Measurements from ENCODE around the gene UBE3D. TPM values are rescaled to one million over a fixed set of nuclear protein-coding genes. Genes with fewer than 3 reads are reported as not detected.
"Not testable (repeated sequence)": the region's sequence is repeated elsewhere in the genome, so short reads cannot be mapped to it uniquely, and the experiment has no call there.

UBE3D gene
- polyA plus RNA-seq, 1 donor: 7.8 TPM

DNA sequence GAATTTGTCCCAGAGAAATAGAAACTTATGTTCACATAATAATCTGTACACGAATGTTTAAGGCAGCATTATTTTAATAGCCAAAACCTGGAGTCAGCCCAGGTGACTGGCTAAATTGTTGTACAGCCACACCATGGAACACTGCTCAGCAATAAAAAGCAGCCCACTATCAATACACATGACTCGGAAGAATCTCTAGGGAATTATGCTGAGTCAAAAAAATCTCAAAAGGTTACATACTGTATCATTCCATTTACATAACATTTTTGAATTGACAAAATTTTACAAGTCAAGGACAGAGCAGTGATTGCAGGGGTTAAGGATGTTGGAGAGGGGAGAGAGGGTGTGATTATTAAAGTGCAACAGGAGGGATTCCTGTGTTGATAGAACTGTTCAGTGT lies 163.4 kb downstream of the UBE3D start:
- no peak overlapping the region for H3K27ac ChIP-seq (ENCODE audit: low read length)
- WGBS (ENCODE audit: insufficient coverage, low lambda C conversion rate): no CpG with 5 or more reads among the region's 2 CpGs
- H3K27me3 ChIP-seq (ENCODE audit: control insufficient read depth, insufficient read depth, low read length): no peaks in the 10 kb centered on the region
- no peaks in the 10 kb centered on the region for H3K4me1 ChIP-seq (ENCODE audit: control insufficient read depth, insufficient read depth, low read length)
- H3K9me3 ChIP-seq (ENCODE audit: control insufficient read depth, low read depth, low read length): no peaks in the 10 kb centered on the region
- no peak for DNase-seq
- H3K4me3 ChIP-seq (ENCODE audit: low read length): no peak overlapping the region
- no peaks in the 10 kb centered on the region for H3K36me3 ChIP-seq (ENCODE audit: control insufficient read depth, insufficient read depth, low read length)

DNA sequence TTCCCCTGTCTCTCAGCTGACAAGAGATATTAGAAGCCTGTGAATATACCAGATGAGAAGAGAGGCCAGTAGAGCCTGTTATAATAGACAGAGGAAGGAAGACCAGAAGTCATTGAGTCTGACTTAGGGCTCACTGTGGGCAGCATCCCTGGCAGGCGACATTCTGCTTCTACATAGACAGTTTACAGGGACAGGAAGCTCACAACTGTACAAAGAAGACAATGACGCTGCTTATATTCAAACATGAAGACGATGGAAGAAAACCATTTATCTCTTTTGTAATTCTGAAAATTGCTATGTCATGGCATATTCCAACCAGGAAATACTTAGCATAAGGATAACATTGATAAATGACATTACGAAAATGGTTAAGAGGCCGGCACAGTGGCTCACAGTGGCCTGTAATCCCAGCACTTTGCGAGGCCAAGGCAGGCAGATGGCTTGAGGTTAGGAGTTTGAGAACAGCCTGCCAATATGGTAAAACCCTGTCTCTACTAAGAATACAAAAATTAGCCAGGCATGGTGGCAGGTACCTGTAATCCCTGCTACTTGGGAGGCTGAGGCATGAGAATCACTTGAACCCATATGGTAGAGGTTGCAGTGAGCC lies 170.9 kb downstream of the UBE3D start:
- Histone ChIP-seq H3K4me1 (ENCODE audit: control insufficient read depth, insufficient read depth, low read length) (no peaks in the 10 kb centered on the region), H3K9me3 (ENCODE audit: control insufficient read depth, low read depth, low read length) (no peaks in the 10 kb centered on the region), H3K27ac (ENCODE audit: low read length) (no peak overlapping the region), H3K36me3 (ENCODE audit: control insufficient read depth, insufficient read depth, low read length) (no peaks in the 10 kb centered on the region), H3K27me3 (ENCODE audit: control insufficient read depth, insufficient read depth, low read length) (no peaks in the 10 kb centered on the region), H3K4me3 (ENCODE audit: low read length) (no peak overlapping the region)
- DNase-seq: no peak
- 100% methylated on average over 2 of the region's 6 CpGs for WGBS (ENCODE audit: insufficient coverage, low lambda C conversion rate)

DNA sequence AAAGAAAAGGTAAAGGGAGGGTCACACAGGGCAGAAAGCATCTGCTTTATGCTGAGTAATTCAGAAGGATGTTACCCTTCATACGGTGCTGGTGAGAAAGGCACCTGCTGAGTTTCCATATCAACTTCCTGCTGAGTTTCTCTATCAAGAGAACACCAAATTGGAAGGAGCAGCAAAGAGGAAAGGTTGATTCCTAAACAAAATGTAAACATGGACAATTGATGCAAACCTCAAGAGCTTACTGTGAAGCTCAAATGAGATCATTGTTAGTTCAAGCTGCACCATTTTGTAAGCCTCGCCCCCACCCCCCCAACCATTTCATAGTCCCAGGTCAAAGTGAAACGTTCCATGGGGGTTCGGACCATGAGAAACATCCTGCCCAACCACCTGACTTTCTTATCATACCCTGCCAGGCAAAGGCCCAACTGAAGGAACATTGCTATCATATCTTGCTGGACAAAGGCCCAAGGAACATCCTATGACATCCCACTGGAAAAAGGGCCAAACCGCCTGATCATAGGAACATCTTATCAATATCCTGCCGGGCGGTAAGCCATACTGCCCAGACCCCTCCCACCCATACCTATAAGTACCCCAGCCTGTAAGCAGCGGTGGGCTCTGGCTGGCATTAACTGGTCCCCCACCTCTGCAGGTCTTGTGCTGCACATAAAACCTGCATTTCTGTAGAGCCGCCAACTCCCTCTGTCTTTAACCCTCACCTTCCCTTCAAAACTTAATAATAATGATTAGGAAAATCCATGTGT lies 171.6 kb downstream of the UBE3D start:
- Histone ChIP-seq H3K27ac (ENCODE audit: low read length) (no peak overlapping the region), H3K27me3 (ENCODE audit: control insufficient read depth, insufficient read depth, low read length) (no peaks in the 10 kb centered on the region), H3K9me3 (ENCODE audit: control insufficient read depth, low read depth, low read length) (no peaks in the 10 kb centered on the region), H3K4me1 (ENCODE audit: control insufficient read depth, insufficient read depth, low read length) (no peaks in the 10 kb centered on the region), H3K4me3 (ENCODE audit: low read length) (no peak overlapping the region), H3K36me3 (ENCODE audit: control insufficient read depth, insufficient read depth, low read length) (no peaks in the 10 kb centered on the region)
- no peak for DNase-seq
- WGBS (ENCODE audit: insufficient coverage, low lambda C conversion rate): no CpG with 5 or more reads among the region's 9 CpGs

DNA sequence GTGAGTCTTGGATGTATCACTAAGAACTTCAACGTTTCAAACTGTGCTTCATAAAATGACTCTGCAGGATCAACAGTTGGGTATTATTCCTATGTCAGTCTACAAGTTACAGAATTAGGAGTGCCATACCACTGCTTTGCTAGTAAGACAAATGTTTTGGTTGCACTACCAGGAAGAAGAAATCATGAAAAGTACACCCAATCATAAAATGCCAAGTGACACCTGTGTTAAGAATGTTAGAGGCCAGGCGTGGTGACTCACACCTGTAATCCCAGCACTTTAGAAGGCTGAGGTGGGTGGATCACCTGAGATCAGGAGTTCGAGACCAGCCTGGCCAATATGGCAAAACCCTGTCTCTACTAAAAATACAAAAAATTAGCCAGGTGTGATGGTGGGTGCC lies 174.1 kb downstream of the UBE3D start:
- DNase-seq; H3K4me3 ChIP-seq (ENCODE audit: low read length): not testable (repeated sequence)

DNA sequence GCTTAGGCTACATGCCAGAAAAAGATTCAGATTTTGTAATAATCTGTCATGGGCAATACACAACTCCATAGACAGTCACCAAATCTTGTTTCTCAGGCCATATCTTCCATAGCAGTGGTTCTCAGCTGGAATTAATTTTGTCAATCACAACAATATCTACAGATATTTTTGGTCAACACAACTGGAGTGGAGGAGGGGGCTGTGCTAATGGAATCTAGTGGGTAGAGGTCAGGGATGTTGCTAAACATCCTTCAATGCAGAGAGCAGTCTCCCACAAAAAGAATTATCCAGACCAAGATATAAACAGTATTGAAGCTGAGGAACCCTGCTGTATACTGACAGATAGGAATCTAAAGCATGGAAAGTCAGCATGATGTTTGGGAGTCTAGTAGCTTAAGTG lies 174.6 kb downstream of the UBE3D start:
- no peak overlapping the region for H3K4me3 ChIP-seq (ENCODE audit: low read length)
- no peak overlapping the region for H3K27ac ChIP-seq (ENCODE audit: low read length)
- no peaks in the 10 kb centered on the region for H3K27me3 ChIP-seq (ENCODE audit: control insufficient read depth, insufficient read depth, low read length)
- H3K9me3 ChIP-seq (ENCODE audit: control insufficient read depth, low read depth, low read length): no peaks in the 10 kb centered on the region
- H3K4me1 ChIP-seq (ENCODE audit: control insufficient read depth, insufficient read depth, low read length): no peaks in the 10 kb centered on the region
- no peaks in the 10 kb centered on the region for H3K36me3 ChIP-seq (ENCODE audit: control insufficient read depth, insufficient read depth, low read length)
- no peak for DNase-seq

More for the DNA sequence above, 174.1 kb downstream of the UBE3D start:
- not testable (repeated sequence) for H3K4me1 ChIP-seq (ENCODE audit: control insufficient read depth, insufficient read depth, low read length); H3K9me3 ChIP-seq (ENCODE audit: control insufficient read depth, low read depth, low read length); H3K36me3 ChIP-seq (ENCODE audit: control insufficient read depth, insufficient read depth, low read length); H3K27ac ChIP-seq (ENCODE audit: low read length); H3K27me3 ChIP-seq (ENCODE audit: control insufficient read depth, insufficient read depth, low read length)
- no CpG with 5 or more reads among the region's 3 CpGs for WGBS (ENCODE audit: insufficient coverage, low lambda C conversion rate)

DNA sequence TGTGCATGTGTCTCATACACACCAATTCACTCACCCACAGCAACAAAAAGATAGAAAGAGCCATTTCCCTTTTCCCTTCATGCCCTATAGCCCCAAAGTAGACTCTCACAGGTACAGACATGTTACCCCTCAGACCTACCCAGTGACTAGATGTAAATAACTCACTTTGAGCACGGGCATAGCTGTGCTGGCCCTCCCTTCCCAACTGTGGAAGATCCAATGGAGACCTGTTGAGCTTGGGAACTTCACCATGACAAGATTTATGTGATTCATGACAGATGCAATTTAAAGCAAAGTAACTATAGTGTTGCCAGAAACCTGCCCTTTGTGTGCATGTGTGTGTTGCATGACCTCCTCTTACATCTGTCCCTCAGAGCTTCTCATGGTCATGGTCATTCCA lies 175.4 kb downstream of the UBE3D start:
- Histone ChIP-seq H3K9me3 (ENCODE audit: control insufficient read depth, low read depth, low read length) (no peaks in the 10 kb centered on the region), H3K4me3 (ENCODE audit: low read length) (no peak overlapping the region), H3K36me3 (ENCODE audit: control insufficient read depth, insufficient read depth, low read length) (no peaks in the 10 kb centered on the region), H3K27me3 (ENCODE audit: control insufficient read depth, insufficient read depth, low read length) (no peaks in the 10 kb centered on the region), H3K4me1 (ENCODE audit: control insufficient read depth, insufficient read depth, low read length) (no peaks in the 10 kb centered on the region), H3K27ac (ENCODE audit: low read length) (no peak overlapping the region)
- no peak for DNase-seq
- WGBS (ENCODE audit: insufficient coverage, low lambda C conversion rate): no CpG with 5 or more reads among the region's 1 CpG

DNA sequence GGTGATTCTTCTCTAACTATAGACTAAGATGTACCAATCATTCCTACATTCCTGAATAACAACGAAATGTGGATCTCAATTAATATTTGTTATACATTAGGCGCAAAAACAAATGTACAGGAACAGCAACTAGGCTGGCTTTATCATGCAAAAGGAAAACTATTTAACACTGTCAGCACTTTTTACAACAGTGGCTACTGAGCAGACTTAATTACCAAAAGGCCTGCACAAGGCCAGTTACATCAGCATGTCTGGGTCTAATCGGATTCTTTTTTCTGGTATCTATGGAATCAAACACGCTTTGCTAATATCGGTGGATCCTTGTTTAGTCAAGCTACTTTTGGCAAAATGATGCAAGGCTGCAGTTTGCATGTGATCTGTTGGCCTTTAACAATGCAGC lies 176.5 kb downstream of the UBE3D start:
- Histone ChIP-seq H3K9me3 (ENCODE audit: control insufficient read depth, low read depth, low read length) (no peaks in the 10 kb centered on the region), H3K36me3 (ENCODE audit: control insufficient read depth, insufficient read depth, low read length) (no peaks in the 10 kb centered on the region), H3K4me1 (ENCODE audit: control insufficient read depth, insufficient read depth, low read length) (no peaks in the 10 kb centered on the region), H3K4me3 (ENCODE audit: low read length) (no peak overlapping the region), H3K27ac (ENCODE audit: low read length) (no peak overlapping the region), H3K27me3 (ENCODE audit: control insufficient read depth, insufficient read depth, low read length) (no peaks in the 10 kb centered on the region)
- no peak for DNase-seq
- 100% methylated on average over 1 of the region's 5 CpGs for WGBS (ENCODE audit: insufficient coverage, low lambda C conversion rate)

DNA sequence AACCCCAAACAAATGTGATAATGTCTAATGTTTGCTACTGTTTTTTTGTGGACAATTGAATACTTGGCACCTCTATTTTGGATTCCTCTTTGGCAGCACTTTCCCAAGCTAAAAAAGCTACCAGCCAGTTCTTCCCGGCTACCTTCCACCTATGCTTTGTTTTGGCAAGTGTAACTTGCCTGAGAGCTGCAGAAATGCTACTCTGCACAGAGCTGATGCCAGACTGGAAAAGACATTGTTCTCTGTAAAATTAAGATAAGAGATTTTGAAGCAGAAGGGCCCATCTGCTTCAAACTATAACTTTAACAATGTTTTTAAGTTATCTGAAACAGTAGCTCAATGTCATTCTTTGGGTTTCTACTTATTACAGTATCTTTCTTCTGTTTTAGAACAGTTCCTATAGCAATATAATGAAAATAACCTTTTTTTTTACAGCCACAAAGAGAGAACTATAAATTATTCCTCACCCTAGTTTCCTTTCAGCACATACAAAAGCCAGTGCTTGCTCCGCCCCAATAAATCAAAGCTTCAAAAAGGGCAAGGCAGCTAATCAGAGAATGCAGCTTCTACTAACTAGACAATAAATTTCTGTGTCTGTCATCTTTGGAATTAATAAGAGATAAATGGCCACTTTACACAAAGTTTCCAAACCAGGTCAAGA lies 183.1 kb downstream of the UBE3D start:
- H3K27ac ChIP-seq (ENCODE audit: low read length): no peak overlapping the region
- no peaks in the 10 kb centered on the region for H3K9me3 ChIP-seq (ENCODE audit: control insufficient read depth, low read depth, low read length)
- no peak overlapping the region for H3K4me3 ChIP-seq (ENCODE audit: low read length)
- H3K27me3 ChIP-seq (ENCODE audit: control insufficient read depth, insufficient read depth, low read length): no peaks in the 10 kb centered on the region
- H3K4me1 ChIP-seq (ENCODE audit: control insufficient read depth, insufficient read depth, low read length): no peaks in the 10 kb centered on the region
- WGBS (ENCODE audit: insufficient coverage, low lambda C conversion rate): no CpG with 5 or more reads among the region's 2 CpGs
- no peak for DNase-seq
- no peaks in the 10 kb centered on the region for H3K36me3 ChIP-seq (ENCODE audit: control insufficient read depth, insufficient read depth, low read length)

DNA sequence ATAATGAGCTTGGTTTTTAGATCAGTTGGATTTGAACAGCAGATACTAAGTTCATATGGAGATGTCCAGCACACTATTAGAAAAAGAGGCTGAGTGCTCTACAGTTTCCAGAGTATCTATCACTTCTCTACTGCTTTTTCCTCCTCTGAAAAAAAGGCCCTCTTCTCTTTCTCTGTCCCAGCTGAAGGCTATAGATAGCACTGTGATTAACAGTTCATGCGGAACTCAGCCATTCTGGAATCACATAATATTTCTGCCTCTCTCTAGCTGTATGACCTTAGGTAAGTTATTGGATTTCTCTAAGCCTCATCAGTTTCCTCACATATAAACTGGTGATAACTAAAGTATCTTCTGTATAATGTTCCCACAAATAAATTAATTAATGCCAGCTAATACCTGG lies 184.1 kb downstream of the UBE3D start:
- Histone ChIP-seq H3K27me3 (ENCODE audit: control insufficient read depth, insufficient read depth, low read length) (no peaks in the 10 kb centered on the region), H3K4me3 (ENCODE audit: low read length) (no peak overlapping the region), H3K9me3 (ENCODE audit: control insufficient read depth, low read depth, low read length) (no peaks in the 10 kb centered on the region), H3K27ac (ENCODE audit: low read length) (no peak overlapping the region), H3K36me3 (ENCODE audit: control insufficient read depth, insufficient read depth, low read length) (no peaks in the 10 kb centered on the region), H3K4me1 (ENCODE audit: control insufficient read depth, insufficient read depth, low read length) (no peaks in the 10 kb centered on the region)
- no peak for DNase-seq
- no CpG with 5 or more reads among the region's 1 CpG for WGBS (ENCODE audit: insufficient coverage, low lambda C conversion rate)

DNA sequence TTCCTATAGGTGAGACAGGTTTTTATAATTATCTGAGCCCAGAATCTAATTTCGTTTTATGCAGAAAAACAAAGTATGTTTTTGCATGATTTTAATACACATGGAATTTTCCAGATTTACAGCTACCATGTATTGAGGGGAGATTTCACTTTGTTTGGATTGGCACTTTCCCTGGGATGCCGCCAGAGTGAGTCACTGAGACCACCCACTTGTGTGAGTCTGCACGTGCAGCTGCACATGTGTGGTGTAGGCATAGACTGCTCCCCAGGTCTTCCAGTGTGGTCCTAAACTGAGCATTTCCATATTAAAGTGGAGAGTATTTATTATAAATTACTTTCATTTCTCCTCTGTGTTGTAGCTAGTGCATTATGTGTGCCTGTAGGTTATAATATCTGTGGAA lies 186.8 kb downstream of the UBE3D start:
- H3K27ac ChIP-seq (ENCODE audit: low read length): no peak overlapping the region
- H3K4me3 ChIP-seq (ENCODE audit: low read length): no peak overlapping the region
- no CpG with 5 or more reads among the region's 3 CpGs for WGBS (ENCODE audit: insufficient coverage, low lambda C conversion rate)
- no peaks in the 10 kb centered on the region for H3K36me3 ChIP-seq (ENCODE audit: control insufficient read depth, insufficient read depth, low read length)
- no peak for DNase-seq
- no peaks in the 10 kb centered on the region for H3K27me3 ChIP-seq (ENCODE audit: control insufficient read depth, insufficient read depth, low read length)
- no peaks in the 10 kb centered on the region for H3K9me3 ChIP-seq (ENCODE audit: control insufficient read depth, low read depth, low read length)
- H3K4me1 ChIP-seq (ENCODE audit: control insufficient read depth, insufficient read depth, low read length): no peaks in the 10 kb centered on the region

All from large intestine (tissue), 3 donors.